Activated CD4-positive, alpha-beta T cell treated with anti-CD3 and anti-CD28 coated beads, Interleukin-2, amount 50 U/mL, for 24 hours (primary cell): ENCODE measurements around the gene MSH4.
"Not testable (repeated sequence)": the region's sequence is repeated elsewhere in the genome, so short reads cannot be mapped to it uniquely, and the experiment has no call there.

ENCODE experiments used
- DNase-seq, 2 donors: peaks; one replicate each; pipeline ENCODE4 v3.0.0-alpha.2; 2020; ENCODE audit warnings: low read depth in 1 of 2, low spot score in 1 of 2

Gene MSH4

GRCh38 chr1:75932304-75932703, 135.6 kb downstream of the MSH4 start, which contains the start of gene ASB17:
Gene ASB17 (minus strand): TSS chr1:75932404. CDS start chr1:75932291, 113 bp downstream.
- no peak for DNase-seq

- DNase-seq = no peak
Observed at GRCh38 chr1:75937034-75937433, 140.4 kb downstream of the MSH4 start.

- DNase-seq = not testable (repeated sequence)
Observed at GRCh38 chr1:75943037-75943436, 146.4 kb downstream of the MSH4 start.

- no peak for DNase-seq
Observed at GRCh38 chr1:75950176-75950575, 153.5 kb downstream of the MSH4 start.

GRCh38 chr1:75952016-75952415, 155.3 kb downstream of the MSH4 start:
- no peak for DNase-seq

GRCh38 chr1:75953461-75953860, 156.8 kb downstream of the MSH4 start:
- DNase-seq = no peak

GRCh38 chr1:75954586-75954985, 157.9 kb downstream of the MSH4 start:
- no peak for DNase-seq
